ENCODE results near the gene ALG14. TPM values are rescaled to one million over a fixed set of nuclear protein-coding genes. Genes with fewer than 3 reads are reported as not detected.
A peak's percentile ranks its signal among the peaks of the same experiment; 100 is the strongest.

The ALG14 gene
- polyA plus RNA-seq, 3 donors: 0.79 to 2.7 (median 2.0) TPM

DNA sequence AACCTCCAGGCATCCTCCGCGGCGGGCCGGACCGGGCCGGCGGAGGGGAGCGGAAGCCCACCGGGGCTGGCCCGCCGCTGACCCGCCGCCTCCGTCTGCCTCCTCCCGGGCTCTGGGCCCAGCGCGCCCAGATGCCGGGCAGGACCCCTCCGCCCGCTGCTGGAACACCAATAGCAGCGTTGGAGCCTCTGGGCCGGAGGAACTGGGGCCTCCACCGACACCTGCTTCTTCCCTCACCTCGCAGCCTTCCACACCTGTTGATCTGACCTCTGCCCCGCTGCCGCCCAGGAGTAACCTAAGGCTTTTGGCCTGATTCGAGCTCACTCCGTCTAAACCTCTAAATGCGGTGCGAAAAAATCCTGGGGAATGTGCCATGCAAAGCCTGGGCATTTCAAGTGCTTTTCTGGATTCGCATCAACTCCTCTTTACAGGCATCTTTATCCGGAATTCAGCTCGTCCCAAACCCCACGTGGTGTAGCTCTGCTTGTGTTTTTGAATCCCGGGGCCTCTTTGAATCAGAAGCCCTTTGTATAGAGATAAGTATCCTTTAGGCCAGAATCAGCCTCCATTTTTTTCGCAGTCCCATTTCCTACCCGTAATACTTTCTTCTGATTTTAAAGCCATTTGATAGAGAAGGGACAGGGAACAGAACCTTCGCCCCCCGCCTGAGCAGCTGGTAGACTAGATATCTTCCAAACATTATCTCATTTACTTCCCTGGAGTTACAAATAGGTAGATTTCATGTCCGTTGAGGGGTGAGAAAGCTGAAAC lies 145.2 kb downstream of the ALG14 start:
- WGBS, 3 donors: 13 to 14% (median 14%) methylated on average over 29 to 40 of the region's 40 CpGs
- H3K27ac ChIP-seq (ENCODE audit: low read depth, low read length): no peak overlapping the region

DNA sequence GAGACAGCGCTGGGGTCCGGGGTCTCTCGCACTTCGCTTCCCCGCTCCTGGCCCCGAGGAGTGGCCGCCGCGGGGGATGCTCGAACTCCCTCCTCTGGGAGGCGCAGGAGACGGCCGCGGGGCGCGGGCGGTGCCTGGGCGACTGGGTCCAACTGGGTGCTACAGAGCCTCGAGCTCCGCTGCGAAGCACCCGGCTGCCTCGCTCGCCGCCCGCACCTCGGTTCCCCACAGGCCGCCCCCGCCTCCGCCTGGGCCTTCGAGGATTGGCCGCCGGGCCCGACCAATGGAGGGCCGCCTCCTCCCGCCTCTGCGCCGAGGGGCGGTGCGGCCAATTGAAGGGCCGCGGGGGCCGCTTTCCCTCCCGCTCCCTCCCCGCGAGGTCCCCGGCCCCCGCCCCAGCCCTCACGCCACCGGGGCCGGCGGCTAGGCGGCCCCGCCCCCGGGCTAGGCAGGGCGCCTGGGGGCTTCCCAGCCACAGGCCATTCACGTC lies 145.8 kb downstream of the ALG14 start, which contains the start of gene CNN3:
TSS of gene CNN3 (minus strand) at position 196 of the 490 bp plus-strand sequence. CDS start 216 bp downstream, outside the sequence.
- WGBS, 3 donors: 0 to 1% (median 0%) methylated on average over 28 to 57 of the region's 57 CpGs
- H3K27ac ChIP-seq (ENCODE audit: low read depth, low read length): peak within 1 kb of the TSS; percentile 85

DNA sequence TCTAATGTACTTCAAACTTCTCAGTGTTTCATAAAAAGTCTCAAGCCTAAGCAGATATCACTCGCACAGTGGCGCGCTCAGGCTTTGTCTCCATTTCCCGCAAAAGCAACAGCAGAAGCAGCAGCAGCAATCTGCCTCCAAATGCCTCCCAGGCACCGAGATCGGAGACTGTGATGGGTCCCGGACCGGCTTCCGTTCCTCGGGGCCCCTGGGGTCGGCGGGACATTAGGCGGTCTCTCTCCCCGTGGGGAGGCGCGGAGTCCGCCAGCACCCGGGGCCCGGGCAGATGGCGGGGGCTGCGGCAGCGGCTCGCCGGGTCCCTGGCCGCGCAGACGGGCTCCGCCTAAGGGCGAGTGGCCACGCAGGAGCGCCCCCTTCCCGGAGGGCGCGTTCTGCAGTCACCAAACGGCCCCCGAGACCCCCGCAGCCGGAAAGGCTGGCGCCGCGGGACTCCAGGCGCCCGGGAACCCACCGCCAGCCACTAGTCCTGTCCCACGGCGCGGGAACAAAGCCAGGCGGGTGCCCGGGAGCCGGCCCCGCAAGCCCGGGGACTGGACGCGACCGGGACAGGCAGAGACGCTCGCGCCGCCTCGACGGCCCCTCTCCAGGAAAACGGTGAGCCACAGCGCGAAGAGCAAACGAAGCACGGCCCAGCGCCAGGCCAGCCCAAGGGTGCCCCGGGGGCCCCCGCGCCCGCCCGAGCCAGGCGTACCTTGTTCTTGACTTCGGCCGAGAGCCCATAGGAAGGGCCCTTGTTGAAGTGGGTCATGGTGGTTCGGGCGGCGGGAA lies 146.4 kb downstream of the ALG14 start:
- 0% methylated on average over 72 to 78 of the region's 78 CpGs for WGBS, 3 donors
- peak overlapping the region; percentile 85 for H3K27ac ChIP-seq (ENCODE audit: low read depth, low read length)

DNA sequence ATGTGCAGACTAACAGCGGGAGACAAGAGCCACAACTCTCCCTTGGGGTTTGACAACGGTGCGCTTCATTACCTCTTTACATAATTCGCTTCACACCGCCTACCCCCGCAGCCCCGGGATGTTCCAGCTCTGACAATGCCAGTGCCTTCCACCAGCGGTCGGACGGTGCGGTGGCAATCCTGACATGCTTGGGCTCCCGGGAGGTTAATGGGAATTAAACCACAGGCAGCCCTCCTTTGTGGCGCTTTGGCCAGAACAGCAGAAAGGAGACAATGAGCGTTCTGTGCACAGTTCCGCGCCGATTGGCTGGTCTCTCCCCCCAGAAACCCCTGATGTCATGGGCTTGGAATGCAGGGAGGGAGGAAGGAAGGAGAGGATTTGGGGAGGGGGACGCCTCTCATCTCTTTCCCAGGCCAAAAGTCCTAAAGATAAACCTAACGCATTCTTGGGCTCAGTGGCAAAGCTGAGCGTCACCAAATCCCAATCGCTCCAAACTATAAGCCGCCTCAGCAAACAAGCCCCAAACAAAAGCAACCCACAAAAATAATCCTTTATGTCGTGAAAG lies 147.1 kb downstream of the ALG14 start:
- WGBS, 3 donors: 1 to 3% (median 3%) methylated on average over 23 of the region's 23 CpGs

DNA sequence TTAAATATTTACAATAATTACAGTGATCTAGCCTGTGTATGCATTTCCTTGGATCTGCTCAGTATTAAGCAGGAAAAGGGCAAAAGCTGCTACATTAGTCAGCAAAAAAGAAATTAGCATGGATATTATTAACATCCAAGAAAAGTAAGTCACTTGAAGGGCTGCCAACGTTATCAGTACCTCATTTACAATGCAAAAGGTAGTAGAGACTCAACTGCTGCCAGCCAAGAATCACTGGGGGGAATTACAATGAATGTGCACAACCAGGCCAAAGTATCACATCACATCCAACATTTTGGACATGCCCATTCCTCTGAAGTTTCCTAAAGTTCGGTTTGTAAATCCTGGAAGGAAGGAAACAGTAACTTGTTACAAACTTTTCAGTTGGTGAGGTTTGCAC lies 147.7 kb downstream of the ALG14 start:
- 2 to 14% (median 7%) methylated on average over 2 of the region's 2 CpGs for WGBS, 3 donors
- no peak overlapping the region for H3K27ac ChIP-seq (ENCODE audit: low read depth, low read length)

More for the DNA sequence above, 147.1 kb downstream of the ALG14 start:
- peak overlapping the region; percentile 85 for H3K27ac ChIP-seq (ENCODE audit: low read depth, low read length)

Other genes starting within 250 kb of the ALG14 start
- gene CNN3, start 145.8 kb downstream of the ALG14 start, polyA plus RNA-seq: 100 to 1,000 TPM in 2 of 3 donors, 10 to 100 TPM in 1; 38.4 to 151 (median 131) TPM
- 1 to 10 TPM; 1.9 to 2.7 (median 2.1) TPM for gene TLCD4, start 44.4 kb upstream of the ALG14 start, polyA plus RNA-seq
- gene RWDD3, start 161.3 kb upstream of the ALG14 start, polyA plus RNA-seq: 10 to 100 TPM in 2 of 3 donors, 1 to 10 TPM in 1; 7.6 to 29.1 (median 11.6) TPM

Data from adipose tissue (tissue), 3 donors.